Measurements from ENCODE around the gene JMJD6.

DNA sequence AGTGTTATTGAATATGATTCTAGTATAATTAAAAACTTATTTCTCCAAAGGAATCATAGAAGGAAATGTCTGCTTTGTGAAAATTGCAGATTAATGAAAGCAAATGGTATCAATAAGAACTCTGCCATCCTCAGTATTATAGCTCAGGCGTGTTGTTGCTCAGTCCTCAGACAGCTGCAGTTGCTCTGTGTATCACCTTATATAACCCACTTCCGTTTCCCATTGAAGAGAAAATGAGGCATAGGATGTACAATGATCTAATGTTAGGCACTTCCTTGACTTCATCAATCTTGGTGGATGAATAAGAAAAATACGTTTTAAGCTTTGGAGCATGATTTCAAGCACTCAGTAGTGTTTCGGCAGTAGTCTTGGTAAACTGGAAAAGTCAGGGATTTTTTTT is 25.6 kb upstream of the JMJD6 start:
- TF ChIP-seq CTCF (conservative IDR thresholded peaks at IDR 0.05; ENCODE audit: low read length) (no peak), EZH2phosphoT487 (IDR thresholded peaks at IDR 0.05; ENCODE audit: borderline replicate concordance, low read depth, low read length) (no peak)
